Peyer's patch (tissue), 4 donors: Measurements from ENCODE around the gene NETO1. TPM values are rescaled to one million over a fixed set of nuclear protein-coding genes. Genes with fewer than 3 reads are reported as not detected.

Experiments
- DNase-seq, 3 donors: peaks; one replicate each; pipeline ENCODE4 v3.0.0-alpha.2; 2017 to 2019
- H3K27ac ChIP-seq, 4 donors: fragments of 200-600 bp; sonication (generic); one replicate each; pipeline ENCODE4 v1.5.1; 2016 to 2019
- H3K27me3 ChIP-seq, 2 donors: fragments of 200-600 bp; sonication (generic); one replicate each; pipeline ENCODE4 v1.5.1; 2019
- H3K36me3 ChIP-seq, 3 donors: fragments of 200-600 bp; sonication (generic); one replicate each; pipeline ENCODE4 v1.5.1; 2016 to 2019
- H3K4me1 ChIP-seq, 4 donors: fragments of 200-600 bp; sonication (generic); one replicate each; pipeline ENCODE4 v1.5.1; 2016 to 2019
- H3K4me3 ChIP-seq, 4 donors: fragments of 200-600 bp; sonication (generic); 1 replicate in 3 of 4; 2 replicates in 1 of 4; pipeline ENCODE4 v1.5.1; 2016 to 2019; ENCODE audit warnings: mild to moderate bottlenecking in 1 of 4
- H3K9me3 ChIP-seq, 4 donors: fragments of 200-600 bp; sonication (generic); one replicate each; pipeline ENCODE4 v1.5.1; 2016 to 2019; ENCODE audit warnings: mild to moderate bottlenecking in 1 of 4
- CTCF ChIP-seq, 6 experiments: fragments of 450-650 bp in 4 of 6; fragments of 200-600 bp in 2 of 6; sonication (generic) in 1 of 6; IDR thresholded peaks; one replicate each; pipeline ENCODE4 v1.5.1; 2017 to 2019; ENCODE audit warnings: antibody characterized with exemption in 6 of 6, mild to moderate bottlenecking in 3 of 6, moderate library complexity in 1 of 6
- POLR2A ChIP-seq, 2 donors: fragments of 450-650 bp; IDR thresholded peaks; one replicate each; pipeline ENCODE4 v1.5.1; 2017; ENCODE audit warnings: antibody characterized with exemption in 2 of 2, mild to moderate bottlenecking in 2 of 2, moderate library complexity in 2 of 2
- total RNA-seq, 4 donors: library from RNA; depleted of rRNA; stranded (reverse); fragments of >200 nt; gene quantifications; one replicate each; pipeline ENCODE4 v1.1.0, GENCODE V29; 2016

NETO1 gene
- total RNA-seq, 4 donors from 2014 or later: not detected

- no peaks in the 10 kb centered on the region for H3K27me3 ChIP-seq
- TF ChIP-seq POLR2A (IDR thresholded peaks at IDR 0.05): no peak
- TF ChIP-seq CTCF (IDR thresholded peaks at IDR 0.05): no peak
- H3K9me3 ChIP-seq: no peaks in the 10 kb centered on the region
- no peaks in the 10 kb centered on the region for H3K4me1 ChIP-seq
- H3K27ac ChIP-seq: no peak overlapping the region
- H3K4me3 ChIP-seq: no peak overlapping the region
- DNase-seq: no peak
- H3K36me3 ChIP-seq: no peaks in the 10 kb centered on the region
These were observed 31.1 kb upstream of the NETO1 start for GRCh38 chr18:72898870-72899269.

GRCh38 chr18:72895548-72895947, 27.8 kb upstream of the NETO1 start:
- no peak for TF ChIP-seq POLR2A (IDR thresholded peaks at IDR 0.05)
- no peak for TF ChIP-seq CTCF (IDR thresholded peaks at IDR 0.05)
- Histone ChIP-seq H3K4me1 (no peaks in the 10 kb centered on the region), H3K27me3 (no peaks in the 10 kb centered on the region), H3K4me3 (no peak overlapping the region), H3K36me3 (no peaks in the 10 kb centered on the region), H3K27ac (no peak overlapping the region), H3K9me3 (no peaks in the 10 kb centered on the region)
- no peak for DNase-seq

- no peak for DNase-seq
- Histone ChIP-seq H3K4me1 (no peaks in the 10 kb centered on the region), H3K36me3 (no peaks in the 10 kb centered on the region), H3K4me3 (no peak overlapping the region), H3K27ac (no peak overlapping the region), H3K9me3 (no peaks in the 10 kb centered on the region), H3K27me3 (no peaks in the 10 kb centered on the region)
- TF ChIP-seq CTCF (IDR thresholded peaks at IDR 0.05) (no peak), POLR2A (IDR thresholded peaks at IDR 0.05) (no peak)
These were observed 10.8 kb upstream of the NETO1 start for GRCh38 chr18:72878561-72878960.

- H3K36me3 ChIP-seq: no peaks in the 10 kb centered on the region
- H3K4me1 ChIP-seq: no peaks in the 10 kb centered on the region
- TF ChIP-seq POLR2A (IDR thresholded peaks at IDR 0.05) (no peak), CTCF (IDR thresholded peaks at IDR 0.05) (no peak)
- no peaks in the 10 kb centered on the region for H3K9me3 ChIP-seq
- no peak overlapping the region for H3K27ac ChIP-seq
- no peaks in the 10 kb centered on the region for H3K27me3 ChIP-seq
- no peak for DNase-seq
- no peak overlapping the region for H3K4me3 ChIP-seq
These were observed 10.4 kb upstream of the NETO1 start for GRCh38 chr18:72878143-72878542.

- TF ChIP-seq CTCF (IDR thresholded peaks at IDR 0.05) (no peak), POLR2A (IDR thresholded peaks at IDR 0.05) (no peak)
- H3K27ac ChIP-seq: no peak overlapping the region
- DNase-seq: no peak
- no peaks in the 10 kb centered on the region for H3K4me1 ChIP-seq
- H3K9me3 ChIP-seq: no peaks in the 10 kb centered on the region
- no peak overlapping the region for H3K4me3 ChIP-seq
- H3K27me3 ChIP-seq: no peaks in the 10 kb centered on the region
- H3K36me3 ChIP-seq: no peaks in the 10 kb centered on the region
These were observed 3.3 kb upstream of the NETO1 start for GRCh38 chr18:72871091-72871490.
